ENCODE results near the gene P2RX3.

The P2RX3 gene

GRCh38 chr11:57421805-57422204, 83.7 kb downstream of the P2RX3 start:
- no peak for DNase-seq (ENCODE audit: low read depth in 2 of 2)

All from stimulated activated CD4-positive, alpha-beta T cell treated with anti-CD3 and anti-CD28 coated beads, Interleukin-15, amount 100 ng/mL, for 48 hours (primary cell).